ENCODE results near the gene ZNF629.

DNA sequence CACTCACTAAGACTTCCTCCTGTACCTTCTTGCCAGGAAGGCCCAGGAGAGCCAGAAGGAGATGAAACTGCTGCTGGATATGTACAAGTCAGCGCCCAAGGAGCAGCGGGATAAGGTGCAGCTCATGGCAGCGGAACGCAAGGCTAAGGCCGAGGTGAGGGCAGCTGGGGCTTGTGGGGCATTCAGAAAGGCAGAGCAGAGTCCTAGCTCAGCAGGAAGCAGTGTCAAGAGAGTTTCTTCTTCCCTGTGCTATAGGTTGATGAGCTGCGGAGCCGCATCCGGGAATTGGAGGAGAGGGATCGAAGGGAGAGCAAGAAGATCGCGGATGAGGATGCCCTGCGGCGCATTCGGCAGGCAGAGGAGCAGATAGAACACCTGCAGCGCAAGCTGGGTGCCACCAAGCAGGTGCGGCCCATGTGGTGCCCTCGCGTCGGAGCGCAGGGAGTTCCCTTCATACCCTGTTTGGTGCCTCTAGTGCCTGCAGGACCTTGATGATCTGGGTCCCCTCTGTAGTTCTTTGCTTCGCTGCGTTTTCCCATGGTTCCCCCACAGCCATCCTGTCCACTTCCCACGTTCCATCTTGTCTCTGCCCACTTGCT is 18.3 kb downstream of the ZNF629 start:
- TF ChIP-seq, protein P1, sequence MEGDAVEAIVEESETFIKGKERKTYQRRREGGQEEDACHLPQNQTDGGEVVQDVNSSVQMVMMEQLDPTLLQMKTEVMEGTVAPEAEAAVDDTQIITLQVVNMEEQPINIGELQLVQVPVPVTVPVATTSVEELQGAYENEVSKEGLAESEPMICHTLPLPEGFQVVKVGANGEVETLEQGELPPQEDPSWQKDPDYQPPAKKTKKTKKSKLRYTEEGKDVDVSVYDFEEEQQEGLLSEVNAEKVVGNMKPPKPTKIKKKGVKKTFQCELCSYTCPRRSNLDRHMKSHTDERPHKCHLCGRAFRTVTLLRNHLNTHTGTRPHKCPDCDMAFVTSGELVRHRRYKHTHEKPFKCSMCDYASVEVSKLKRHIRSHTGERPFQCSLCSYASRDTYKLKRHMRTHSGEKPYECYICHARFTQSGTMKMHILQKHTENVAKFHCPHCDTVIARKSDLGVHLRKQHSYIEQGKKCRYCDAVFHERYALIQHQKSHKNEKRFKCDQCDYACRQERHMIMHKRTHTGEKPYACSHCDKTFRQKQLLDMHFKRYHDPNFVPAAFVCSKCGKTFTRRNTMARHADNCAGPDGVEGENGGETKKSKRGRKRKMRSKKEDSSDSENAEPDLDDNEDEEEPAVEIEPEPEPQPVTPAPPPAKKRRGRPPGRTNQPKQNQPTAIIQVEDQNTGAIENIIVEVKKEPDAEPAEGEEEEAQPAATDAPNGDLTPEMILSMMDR (conservative IDR thresholded peaks at IDR 0.05; ENCODE audit: low read length) = no peak
- TF ChIP-seq EZH2phosphoT487 (IDR thresholded peaks at IDR 0.05; ENCODE audit: borderline replicate concordance, low read depth, low read length) = no peak

All from OCI-LY7 (cell line).